ENCODE results near the gene ITGB6.

ITGB6 gene

DNA sequence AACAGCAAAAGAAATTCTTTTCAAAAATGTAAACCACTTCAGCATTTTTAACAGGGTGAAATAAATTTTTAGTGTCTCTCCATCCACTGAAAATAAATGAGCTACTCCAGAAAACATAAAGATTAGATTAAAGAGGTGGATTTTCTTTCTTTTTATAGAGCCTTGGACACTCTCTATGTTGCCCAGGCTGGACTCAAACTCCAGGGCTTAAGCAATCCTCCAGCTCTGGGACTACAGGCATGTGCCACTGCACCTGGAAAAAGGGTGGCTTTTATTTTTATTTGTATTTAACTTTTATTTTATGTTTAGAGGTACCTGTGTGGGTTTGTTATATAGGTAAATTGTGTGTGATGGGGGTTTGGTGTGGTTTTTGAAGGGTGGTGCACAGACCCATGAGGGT lies 19.9 kb downstream of the ITGB6 start:
- TF ChIP-seq, protein P1, sequence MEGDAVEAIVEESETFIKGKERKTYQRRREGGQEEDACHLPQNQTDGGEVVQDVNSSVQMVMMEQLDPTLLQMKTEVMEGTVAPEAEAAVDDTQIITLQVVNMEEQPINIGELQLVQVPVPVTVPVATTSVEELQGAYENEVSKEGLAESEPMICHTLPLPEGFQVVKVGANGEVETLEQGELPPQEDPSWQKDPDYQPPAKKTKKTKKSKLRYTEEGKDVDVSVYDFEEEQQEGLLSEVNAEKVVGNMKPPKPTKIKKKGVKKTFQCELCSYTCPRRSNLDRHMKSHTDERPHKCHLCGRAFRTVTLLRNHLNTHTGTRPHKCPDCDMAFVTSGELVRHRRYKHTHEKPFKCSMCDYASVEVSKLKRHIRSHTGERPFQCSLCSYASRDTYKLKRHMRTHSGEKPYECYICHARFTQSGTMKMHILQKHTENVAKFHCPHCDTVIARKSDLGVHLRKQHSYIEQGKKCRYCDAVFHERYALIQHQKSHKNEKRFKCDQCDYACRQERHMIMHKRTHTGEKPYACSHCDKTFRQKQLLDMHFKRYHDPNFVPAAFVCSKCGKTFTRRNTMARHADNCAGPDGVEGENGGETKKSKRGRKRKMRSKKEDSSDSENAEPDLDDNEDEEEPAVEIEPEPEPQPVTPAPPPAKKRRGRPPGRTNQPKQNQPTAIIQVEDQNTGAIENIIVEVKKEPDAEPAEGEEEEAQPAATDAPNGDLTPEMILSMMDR (IDR thresholded peaks at IDR 0.05): no peak
- no peak overlapping the region for H3K27ac ChIP-seq
- H3K4me1 ChIP-seq (ENCODE audit: control insufficient read depth in 1 of 2, insufficient read depth in 1 of 2, low read depth in 1 of 2, low read length in 1 of 2): peaks cover 0 to 5% of the 10 kb centered on the region in 2 experiments
- H3K36me3 ChIP-seq: no peaks in the 10 kb centered on the region
- H3K9me3 ChIP-seq: no peaks in the 10 kb centered on the region
- no peak overlapping the region for H3K4me3 ChIP-seq (ENCODE audit: low read depth in 1 of 2, low read length in 1 of 2)
- H3K27me3 ChIP-seq: no peaks in the 10 kb centered on the region

DNA sequence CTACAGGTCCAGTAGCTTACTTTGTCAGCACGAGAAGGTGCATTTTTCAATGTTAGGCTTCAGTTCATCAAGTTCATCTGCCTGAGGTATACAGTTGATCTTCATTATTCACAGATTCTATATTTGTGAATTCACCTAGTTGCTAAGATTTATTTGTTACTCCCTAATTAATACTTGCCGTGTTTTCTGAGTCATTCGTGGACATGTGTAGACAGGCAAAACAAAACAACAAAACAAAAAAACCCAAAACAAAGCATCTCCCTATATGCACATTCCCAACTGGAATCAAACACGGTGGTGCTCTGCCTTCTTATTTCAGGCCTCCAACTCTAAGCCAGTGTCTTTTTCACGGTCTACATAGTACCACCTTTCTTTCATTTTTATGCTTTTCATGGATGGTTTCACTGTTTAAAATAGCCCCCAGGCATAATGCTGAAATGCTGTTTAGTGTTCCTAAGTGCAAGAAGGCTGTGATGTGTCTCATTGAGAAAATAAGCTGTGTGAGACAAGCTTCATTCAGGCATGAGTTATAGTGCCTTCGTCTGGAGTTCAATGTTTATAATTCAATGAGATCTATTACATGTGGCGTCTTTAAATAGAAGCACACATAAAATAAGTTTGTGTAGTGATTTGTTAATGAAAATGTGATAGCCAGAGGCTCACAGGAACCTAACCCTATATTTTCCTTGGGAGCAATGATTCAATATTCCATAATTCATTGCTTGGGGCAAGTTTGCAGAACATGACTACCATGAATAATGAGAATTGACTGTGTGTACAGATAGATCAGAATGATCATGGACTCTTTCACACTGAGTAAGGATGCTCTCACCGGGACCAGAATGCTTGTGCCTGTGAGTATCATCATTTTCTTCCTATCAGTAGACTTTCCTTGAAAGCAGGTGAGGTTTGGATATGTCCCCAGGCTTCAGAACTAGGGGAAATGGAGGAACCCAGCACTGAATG lies 24.6 kb downstream of the ITGB6 start:
- Histone ChIP-seq H3K4me3 (ENCODE audit: low read depth in 1 of 2, low read length in 1 of 2) (no peak overlapping the region), H3K27ac (no peak overlapping the region), H3K36me3 (no peaks in the 10 kb centered on the region), H3K27me3 (no peaks in the 10 kb centered on the region), H3K4me1 (ENCODE audit: control insufficient read depth in 1 of 2, insufficient read depth in 1 of 2, low read depth in 1 of 2, low read length in 1 of 2) (no peaks in the 10 kb centered on the region), H3K9me3 (no peaks in the 10 kb centered on the region)
- TF ChIP-seq, protein P1 (IDR thresholded peaks at IDR 0.05): no peak

DNA sequence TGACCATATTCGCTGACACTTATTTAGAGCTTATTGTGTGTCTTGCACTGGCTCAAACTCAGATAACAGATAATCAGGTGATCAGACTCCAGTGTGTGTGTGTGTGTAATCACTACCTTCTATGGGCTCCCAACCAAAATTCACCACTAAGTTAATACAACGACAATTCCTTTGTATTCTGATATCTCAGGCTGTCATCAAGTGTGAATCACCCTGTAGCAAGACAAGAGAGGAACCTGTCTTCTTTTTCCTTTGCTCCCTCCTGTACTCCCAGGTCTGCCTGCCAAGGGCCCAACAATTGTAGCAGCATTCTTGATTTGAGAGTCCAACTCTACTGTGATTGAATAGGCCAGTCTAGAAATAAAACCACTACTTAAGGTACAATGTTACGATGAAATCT lies 25.8 kb downstream of the ITGB6 start:
- no peaks in the 10 kb centered on the region for H3K4me1 ChIP-seq (ENCODE audit: control insufficient read depth in 1 of 2, insufficient read depth in 1 of 2, low read depth in 1 of 2, low read length in 1 of 2)
- TF ChIP-seq, protein P1 (IDR thresholded peaks at IDR 0.05): no peak
- H3K27me3 ChIP-seq: no peaks in the 10 kb centered on the region
- H3K9me3 ChIP-seq: no peaks in the 10 kb centered on the region
- H3K36me3 ChIP-seq: no peaks in the 10 kb centered on the region
- no peak overlapping the region for H3K27ac ChIP-seq
- H3K4me3 ChIP-seq (ENCODE audit: low read depth in 1 of 2, low read length in 1 of 2): no peak overlapping the region

DNA sequence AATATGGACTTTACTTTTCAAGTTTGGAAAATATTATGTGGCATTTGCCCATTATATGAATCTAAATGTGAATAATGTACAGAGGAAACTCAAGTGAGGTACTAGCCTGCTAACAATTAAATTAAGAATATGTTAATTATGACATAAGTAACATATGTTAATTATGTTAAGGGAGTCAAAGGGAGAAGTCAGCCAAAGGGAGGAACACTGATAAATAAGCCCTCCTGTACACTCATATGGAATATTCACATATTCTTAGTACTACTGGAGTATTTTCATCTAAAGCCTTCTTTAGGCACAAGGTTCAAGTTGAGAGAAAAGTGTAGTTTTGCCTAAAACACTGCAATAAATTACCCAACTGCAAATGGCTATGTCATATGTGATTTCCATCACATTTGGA lies 30.1 kb downstream of the ITGB6 start:
- H3K4me1 ChIP-seq (ENCODE audit: control insufficient read depth in 1 of 2, insufficient read depth in 1 of 2, low read depth in 1 of 2, low read length in 1 of 2): no peaks in the 10 kb centered on the region
- no peak overlapping the region for H3K4me3 ChIP-seq (ENCODE audit: low read depth in 1 of 2, low read length in 1 of 2)
- H3K27ac ChIP-seq: no peak overlapping the region
- no peaks in the 10 kb centered on the region for H3K36me3 ChIP-seq
- TF ChIP-seq, protein P1 (IDR thresholded peaks at IDR 0.05): no peak
- H3K9me3 ChIP-seq: no peaks in the 10 kb centered on the region
- no peaks in the 10 kb centered on the region for H3K27me3 ChIP-seq

DNA sequence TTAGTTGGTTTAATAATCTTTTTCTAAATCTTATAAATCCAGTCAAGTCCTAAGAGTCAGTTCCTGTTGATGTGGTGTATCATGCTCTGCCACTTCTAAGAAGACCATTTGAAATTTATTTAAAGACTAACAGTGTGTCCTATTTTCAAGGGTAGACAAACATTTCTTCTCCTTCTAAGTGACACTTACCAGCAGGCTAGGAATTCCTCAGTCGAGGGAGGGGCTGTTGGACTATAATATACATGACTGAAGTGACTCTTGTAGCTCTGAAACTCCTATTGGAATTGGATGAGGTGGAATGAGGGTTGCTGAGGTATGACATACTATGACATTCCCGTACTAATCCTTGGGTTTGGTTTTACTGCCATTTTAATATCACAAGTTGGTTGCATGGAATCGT lies 30.6 kb downstream of the ITGB6 start:
- Histone ChIP-seq H3K4me3 (ENCODE audit: low read depth in 1 of 2, low read length in 1 of 2) (no peak overlapping the region), H3K27ac (no peak overlapping the region), H3K27me3 (no peaks in the 10 kb centered on the region), H3K4me1 (ENCODE audit: control insufficient read depth in 1 of 2, insufficient read depth in 1 of 2, low read depth in 1 of 2, low read length in 1 of 2) (no peaks in the 10 kb centered on the region), H3K9me3 (no peaks in the 10 kb centered on the region), H3K36me3 (no peaks in the 10 kb centered on the region)
- TF ChIP-seq, protein P1 (IDR thresholded peaks at IDR 0.05): no peak

Measured in neutrophil (primary cell).